Stimulated activated CD8-positive, alpha-beta memory T cell treated with anti-CD3 and anti-CD28 coated beads, Interleukin-7, amount 100 ng/mL, for 1 hour (primary cell): ENCODE data around the gene DOHH.
"Not testable (repeated sequence)": the region's sequence is repeated elsewhere in the genome, so short reads cannot be mapped to it uniquely, and the experiment has no call there.

ENCODE experiments used
- DNase-seq, 2 donors: peaks; one replicate each; pipeline ENCODE4 v3.0.0-alpha.2; 2020; ENCODE audit warnings: low read depth in 2 of 2

The DOHH gene

DNA sequence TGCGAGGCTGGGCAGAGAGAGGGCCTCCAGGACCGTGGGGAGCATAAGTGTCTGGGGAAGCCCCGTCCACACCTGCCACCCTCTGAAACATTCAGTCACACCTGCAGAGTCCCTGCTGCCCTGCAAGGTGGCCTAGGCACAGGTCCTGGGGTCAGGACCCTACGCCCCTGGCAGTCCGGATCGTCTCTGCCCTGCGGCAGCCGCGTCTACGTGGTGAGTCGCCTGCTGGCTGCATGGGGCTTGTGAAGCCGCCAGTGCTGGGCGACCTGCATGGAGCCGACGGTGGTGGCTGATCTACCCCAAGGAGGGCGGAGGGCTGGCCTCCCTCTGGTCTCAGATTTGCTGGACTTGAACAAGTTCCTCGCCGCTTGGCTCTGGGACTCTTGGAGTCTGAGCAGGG lies 18.7 kb upstream of the DOHH start:
- DNase-seq, result no peak

DNA sequence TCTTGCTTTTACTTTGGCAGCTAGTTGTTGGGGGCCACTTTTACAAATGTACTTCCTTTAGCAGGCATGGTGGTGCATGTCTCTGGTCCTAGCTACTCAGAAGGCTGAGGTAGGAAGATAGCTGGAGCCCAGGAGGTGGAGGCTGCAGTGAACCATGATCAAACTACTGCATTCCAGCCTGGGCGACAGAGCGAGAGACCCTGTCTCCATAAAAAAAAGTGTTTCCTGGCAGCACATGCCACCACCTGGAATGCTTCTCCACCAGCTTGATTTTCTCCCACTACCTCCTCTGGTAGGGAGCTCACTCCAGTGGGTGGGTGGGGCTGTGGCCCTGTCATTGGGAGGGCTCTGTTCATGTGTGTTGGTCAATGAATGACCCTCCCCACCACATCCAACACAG lies 18.2 kb upstream of the DOHH start:
- DNase-seq, result no peak

DNA sequence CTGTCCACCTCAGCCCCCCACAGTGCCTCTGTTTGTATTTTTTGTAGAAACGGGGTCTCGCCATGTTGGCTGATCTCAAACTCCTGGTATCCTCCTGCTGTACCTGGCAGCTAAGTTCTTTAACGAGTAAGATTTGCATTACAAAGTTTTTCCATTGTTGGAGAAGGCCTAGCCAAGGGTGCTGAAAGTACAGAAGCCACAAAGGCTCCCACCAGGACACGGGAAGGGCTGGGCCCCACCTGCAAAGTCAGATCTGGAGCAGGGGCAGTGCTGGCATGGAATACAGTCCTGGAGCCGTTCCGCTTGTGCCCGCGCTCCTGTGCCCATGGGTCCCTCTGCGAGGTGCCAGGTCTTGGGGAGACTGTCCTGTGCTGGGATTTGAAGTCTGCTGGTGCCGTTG lies 17.8 kb upstream of the DOHH start:
- no peak for DNase-seq

DNA sequence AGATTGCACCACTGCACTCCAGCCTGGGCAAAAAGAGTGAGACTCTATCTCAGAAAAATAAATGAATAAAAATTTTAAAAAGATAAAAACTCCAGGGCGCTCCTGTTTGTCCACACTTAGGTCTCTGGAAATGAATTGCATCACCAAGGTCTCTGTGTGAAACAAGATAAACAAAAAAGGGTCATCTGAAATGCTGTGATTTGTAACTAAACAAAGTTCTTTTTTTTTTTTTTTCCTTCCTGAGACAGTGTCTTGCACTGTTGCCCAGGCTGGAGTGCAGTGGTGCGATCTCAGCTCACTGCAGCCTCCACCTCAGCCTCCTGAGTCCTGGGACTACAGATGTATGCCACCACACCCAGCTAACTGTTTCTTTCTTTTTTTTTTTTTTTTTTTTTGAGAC lies 17.2 kb upstream of the DOHH start:
- no peak for DNase-seq

DNA sequence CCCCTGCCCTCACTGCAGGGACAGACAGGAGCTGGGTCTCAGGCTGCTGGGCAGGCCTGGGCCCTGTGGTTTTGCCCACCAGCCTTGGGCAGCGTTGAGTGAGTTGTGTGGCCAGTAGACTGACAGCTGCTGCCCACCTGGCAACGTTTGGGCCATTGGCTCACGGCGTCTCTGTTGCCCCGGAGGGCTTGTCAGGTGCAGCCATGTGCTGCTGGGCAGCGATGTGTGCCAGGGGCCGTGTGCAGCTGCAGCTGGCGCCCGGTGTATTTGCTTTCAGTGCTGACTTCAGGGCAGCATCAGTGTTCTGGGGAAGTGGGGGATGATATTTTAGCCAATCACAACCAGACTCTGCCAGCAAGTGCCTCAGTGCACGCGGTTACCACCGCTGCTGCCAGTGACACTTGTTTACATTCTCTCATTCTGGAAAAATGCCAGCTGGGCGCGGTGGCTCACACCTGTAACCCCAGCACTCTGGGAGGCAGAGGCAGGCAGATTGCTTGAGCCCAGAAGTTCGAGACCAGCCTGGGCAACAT lies 16.3 kb upstream of the DOHH start:
- no peak for DNase-seq

DNA sequence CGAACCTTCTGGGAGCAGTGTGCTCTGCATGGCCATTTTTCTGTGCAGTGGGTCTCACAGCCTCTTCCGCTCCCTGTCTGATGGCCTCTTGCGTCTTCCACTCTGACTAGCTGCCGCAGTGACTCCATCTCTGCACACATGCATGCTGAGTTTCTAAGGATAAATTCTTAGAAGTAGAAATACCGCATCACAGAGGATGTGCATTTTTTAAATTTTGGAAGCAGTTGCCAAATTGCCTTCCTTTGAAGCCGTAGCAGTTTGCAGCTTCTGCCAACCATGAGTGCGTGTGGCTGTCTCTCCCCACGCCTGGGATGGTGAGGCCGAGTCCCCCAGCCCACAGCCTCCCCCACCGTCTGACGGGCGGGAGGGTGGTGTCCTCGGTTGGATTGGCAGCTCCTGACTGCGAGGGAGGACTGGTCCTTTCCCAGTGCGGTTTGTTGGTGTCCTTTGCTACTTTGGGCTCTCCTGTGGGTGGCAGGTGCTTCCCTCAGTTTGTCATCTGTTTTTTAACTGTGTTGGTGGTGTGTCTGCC lies 15.5 kb upstream of the DOHH start:
- DNase-seq, result no peak

DNA sequence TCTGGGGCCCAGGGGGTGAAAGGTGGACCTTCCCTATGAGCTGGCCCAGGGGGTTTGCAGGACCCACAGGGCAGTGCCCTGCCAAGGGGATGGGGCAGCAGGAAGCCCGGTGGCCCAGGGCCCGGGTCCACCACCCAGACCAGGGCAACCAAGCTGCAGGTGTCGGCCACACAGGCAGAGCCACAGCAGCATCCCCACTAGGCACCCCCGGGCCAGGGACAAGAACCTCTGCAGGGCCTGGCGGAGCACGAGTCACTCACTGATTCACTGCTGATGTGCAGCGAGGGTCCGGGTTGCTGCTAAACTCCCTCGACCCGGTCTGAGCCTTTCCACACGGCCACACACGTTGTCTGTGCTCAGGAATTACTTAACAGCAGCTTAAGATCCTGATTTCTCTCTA lies 14.5 kb upstream of the DOHH start:
- DNase-seq, result no peak

DNA sequence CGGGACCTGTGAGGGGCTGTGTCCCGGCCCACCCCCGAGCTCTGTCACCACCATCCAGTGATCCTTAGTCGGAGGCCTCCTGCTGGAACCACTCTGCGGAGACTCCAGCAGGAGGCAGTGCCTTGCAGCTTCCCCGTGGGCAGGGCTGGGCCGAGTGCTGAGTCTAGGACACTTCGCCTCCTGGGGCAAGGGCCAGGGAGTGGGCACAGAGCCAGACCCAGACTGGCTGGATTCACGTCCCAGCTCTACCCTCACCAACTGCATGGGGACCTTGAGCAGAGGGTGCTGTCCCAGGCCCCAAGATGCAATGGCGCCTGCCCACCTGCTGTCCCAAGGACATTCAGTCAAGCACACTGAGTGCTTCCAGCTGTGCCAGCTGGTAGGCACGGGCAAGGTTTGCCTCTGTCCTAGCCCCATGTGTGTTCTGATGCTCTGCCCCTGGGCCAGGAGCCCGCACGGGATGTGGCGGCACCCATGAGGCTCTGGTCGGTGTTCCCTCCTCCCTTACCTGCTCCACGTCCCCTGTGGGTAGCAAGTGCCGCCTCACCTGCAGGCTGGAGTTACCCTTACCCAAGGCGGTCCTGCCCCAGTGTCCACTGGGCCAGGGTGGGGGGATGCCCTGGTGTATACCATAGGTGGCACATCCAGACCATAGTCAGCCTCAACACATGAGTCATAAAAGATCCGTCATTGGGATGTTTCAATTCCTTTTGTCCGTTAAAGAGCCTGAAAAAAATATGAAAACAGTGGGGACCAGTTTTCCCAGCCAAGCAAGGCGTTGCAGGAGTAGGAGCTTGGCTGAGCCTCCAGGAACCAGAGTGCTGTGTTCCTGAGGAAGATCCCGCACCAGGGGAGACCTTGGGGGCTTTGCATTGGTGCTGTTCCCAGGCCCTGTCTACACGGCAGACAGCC lies 13.0 kb upstream of the DOHH start:
- DNase-seq, result no peak

DNA sequence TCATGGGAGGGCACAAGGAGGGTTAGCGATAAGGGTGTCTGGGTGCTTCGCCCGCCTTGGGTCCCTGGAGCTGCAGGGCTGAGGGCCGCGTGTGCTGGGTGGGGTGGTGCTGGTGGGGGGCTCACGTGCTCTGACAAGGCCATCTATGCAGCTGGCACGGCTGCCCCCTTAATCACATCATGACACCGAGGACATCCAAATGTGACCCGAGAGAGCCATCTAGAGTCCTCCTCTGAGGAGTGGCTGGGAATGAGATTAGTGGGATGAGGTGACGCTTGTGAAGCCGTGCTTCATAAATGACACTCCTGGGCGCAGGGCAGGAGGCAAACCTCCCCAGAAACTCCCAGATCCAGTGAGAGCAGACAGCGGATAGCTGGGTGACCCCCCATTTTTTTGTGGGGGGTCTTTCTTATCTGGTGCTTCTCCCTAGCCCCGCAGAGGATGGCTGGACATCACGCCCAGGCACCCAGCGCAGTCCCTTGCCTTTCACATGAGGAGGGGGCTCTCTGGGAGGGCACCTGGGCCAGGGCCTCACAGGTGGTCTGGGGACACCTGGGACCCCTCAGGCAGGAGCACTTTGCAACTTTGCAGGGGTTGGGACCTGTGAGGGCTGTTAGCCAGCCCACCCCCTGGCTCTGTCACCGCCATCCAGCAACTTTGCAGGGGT lies 12.2 kb upstream of the DOHH start:
- DNase-seq, result no peak

DNA sequence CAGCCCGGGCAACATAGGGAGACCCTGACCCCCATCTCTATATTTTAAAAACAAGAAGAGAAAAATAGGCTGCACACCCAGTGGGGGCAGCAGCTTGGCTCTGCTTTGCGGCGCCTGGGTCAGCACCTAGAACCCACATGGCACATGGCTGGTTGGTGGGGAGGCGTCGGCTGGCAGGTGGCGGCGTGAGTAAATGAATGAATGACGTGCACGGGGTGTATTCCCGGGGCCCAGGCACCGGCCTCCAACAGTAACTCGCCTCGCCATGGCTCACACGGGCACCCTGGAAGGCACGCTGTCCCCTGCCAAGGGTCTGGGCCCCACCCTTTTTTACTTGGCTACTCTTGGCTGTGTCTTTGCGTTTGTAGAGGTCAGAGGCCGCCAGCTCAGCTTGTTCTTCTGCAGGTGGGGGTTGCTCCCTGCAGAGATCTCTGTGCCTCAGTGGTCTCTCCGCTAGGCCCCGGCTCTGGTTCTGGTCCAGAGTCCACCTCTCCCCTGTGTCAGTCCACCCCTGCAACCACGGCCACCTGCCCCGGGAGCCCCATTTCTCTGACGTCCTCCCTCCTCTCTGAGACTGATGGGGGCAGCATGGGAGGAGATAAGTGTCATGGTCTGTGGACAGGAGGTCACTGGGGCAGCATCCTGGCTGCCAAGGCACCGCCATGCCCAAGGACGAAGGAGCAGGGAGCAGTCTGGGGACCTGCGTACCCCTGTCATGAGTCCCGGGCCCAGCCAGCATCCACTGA lies 11.2 kb upstream of the DOHH start:
- DNase-seq, result no peak

DNA sequence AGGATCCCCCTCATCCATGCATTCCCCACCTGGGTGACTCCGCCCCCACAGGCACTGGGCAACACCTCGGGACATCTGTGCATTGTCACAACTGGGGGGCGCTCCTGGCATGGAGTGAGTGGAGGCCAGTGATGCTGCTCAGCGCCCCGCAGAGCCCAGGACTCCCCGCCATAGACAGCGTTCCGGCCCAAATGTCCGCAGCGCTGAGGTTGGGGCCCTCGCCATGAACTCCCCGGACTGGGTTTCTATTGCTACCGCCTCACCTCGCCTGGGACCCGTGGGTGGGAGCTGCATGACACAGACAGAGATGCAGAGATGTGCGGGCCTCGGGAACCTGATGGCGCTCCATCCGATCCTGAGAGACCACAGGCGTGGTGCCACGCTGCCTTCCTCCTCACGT lies 10.3 kb upstream of the DOHH start:
- no peak for DNase-seq

DNA sequence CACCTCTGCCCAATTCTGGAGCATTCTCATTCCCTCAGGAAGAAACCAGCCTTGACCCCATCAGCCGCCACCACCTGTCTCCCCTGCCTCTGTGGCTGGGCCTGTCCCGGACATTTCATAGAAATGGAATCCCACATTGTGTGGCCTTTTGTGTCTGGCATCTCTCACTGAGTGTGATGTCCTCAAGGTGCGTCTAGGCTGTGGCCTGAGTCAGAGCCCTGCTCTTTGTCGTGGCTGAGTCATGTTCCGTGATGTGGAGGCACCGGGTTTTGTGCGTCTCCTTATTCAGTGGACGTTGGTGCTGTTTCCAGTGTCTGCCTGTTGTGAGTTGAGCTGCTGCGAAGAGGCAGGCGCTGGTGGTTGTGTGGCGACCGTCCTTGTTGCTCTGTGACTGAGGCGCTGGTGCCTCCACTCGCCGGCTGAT lies 9.1 kb upstream of the DOHH start:
- no peak for DNase-seq

DNA sequence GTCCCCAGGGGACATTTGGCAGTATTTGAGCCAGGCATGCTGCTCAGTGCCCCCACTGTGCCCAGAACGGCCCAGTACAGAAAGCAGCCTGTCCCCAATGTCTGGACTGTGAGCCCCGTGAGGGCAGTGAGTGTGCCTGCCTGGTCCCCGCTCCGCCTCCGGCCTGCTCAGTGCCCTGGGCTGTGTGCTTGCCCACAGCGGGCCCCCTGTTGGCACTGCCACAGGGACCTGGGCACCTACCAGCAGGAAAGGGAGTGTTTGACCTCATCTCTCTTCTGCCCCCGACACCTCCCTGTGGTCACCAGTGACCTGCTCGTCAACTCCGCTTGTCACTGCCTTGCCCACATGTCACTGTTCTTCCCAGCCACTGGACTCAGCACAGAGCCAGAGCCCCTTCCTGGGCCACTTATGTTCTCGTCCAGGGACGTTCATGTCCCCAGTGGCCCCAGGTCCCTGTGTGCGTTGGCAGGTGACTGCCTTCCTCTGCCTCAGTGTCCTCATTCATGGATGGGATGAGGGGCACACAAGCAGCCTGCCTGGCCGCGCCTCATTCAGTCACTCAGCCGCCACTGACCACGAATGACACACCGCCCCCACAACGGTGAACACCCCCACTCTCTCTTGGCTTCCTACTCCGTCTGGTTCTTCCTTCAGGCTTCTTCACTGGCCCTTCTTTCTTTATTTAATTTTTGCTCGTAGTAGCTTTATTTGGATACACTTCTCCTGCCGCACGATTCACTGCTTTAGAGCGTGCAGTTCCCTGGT lies 8.5 kb upstream of the DOHH start:
- no peak for DNase-seq

DNA sequence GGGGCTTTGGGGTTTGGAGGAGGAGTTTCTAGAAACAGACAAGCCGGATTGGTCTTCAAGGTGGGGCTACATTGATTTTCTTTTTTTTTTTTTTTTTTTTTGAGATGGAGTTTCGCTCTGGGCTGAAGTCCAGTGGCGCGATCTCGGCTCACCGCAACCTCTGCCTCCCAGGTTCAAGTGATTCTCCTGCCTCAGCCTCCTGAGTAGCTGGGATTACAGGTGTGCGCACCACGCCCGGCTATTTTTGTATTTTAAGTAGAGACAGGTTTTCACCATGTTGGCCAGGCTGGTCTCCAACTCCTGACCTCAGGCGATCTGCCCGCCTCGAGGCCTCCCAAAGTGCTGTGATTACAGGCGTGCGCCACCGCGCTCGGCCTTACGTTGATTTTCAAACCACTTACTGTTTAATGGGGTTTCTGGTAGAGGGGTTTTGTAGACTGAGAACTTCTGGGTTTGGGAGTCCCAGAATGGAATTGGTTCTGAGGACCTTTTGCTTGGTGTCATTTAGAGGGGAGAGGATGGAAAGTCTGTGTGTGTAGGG lies 7.7 kb upstream of the DOHH start:
- DNase-seq, result not testable (repeated sequence)

DNA sequence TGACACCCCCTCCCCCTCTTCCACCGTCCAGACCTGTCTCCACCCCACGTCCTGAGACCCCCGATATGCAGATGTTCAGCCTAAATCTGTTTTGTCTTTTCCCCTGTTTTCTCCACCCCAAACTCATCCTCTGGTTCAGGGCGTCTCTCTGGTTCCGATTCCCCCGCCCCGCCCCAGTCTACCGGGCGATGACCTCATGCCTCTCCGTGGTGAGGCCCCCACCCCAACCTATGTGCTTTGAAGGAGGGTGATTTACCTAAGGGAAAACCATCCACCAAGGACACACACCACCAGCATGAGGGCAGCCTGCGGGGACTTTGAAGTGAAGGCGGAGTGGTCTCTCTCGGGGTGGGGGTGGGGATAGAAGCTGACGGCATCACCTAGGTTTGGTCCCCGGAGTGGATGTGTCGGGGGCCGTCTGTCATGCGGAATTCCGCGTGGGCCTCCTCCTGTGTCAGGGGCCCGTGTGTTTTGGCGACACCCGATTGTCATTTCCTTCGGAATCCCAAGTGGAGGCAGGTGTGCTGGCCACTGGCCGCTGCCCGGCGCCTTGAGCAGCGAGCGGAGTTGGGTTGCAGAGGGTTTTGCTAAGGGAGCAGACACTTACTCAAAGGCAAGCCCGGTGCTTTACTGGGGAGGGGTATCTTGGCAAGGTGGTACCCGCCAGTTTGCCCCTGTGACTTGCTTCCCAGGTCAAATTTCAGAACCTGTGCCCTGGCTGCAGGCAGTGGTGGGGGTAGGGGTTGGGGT lies 7.1 kb upstream of the DOHH start:
- no peak for DNase-seq

DNA sequence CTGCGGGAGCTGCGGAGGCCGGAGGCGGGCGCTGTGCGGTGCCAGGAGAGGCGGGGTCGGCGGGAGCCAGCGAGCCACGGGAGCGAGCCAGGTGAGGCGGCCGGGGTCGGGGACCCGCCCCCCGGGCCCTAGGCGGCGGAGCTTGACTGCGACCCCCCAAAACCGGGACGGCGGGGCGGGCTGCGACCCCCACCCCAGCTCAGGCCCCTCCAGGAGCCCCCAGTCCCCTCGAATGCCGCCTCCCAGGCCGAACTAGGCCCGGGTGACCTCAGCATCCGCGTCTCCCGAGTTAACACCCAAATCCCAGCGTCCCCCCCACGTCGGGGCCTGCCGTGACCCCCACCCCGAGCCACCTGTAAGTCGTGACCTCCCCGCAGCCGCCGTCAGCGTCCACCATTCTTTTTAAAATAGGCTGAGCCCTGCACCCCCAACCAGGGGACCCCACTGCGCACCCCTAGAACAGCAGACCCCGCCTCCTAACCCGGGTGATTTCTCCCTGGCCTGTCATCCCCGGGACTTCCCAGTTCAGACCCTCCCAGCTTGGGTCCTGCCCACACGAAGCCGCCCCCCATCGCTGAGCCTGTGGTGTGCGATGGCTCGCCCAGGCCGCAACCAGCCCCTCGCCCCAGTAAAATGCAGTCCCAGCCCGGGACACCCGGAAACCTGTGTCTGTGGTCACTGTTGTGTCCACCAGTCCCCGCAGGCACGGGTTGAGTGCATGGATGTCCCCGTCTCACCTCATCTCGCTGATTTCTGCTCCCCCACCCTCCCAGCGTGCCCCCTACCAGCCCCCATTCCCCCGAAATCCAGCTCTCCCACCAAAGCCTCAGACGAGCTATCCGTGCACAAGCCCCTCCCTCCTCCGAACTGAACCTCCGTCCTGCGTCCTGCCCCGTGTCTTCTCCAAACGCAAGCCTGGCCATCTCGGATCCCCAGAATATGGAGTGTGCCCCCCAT lies 6.2 kb upstream of the DOHH start:
- DNase-seq, result no peak

DNA sequence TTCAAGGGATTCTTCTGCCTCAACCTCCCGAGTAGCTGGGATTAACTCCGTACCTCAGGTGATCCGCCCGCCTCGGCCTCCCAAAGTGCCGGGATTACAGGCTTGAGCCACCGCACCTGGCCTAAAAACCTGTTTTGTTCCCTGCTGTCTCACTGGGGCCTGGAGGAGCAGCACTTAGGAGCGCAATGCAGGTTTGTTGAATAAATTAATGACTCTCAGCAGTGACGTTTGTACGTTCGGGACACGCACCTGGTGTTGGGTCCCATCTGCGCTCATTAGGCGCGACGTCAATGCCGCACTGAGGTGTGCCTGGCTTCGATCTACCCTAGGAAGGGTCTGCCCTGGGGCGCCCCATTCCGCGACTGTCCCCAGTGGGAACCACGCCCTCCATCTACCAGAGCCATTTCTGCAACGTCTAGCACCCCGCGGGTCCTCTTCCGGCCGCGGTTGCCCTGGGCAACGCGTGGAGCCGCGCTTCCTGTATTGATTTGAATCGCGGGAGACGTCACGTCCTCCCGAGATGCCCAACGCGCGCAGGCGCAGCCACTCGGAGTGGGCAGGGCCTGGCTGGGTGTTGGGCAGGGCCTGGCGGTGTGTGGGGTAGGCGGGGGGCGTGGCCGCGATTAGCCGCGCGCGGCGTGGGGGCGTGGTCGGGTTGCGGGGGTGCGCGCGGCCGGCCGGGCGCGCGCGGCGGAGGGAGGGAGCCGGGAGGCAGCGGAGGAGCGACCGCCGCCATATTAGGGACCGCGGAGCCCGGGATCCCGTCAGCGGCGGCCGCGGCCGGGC lies 5.3 kb upstream of the DOHH start, which contains the start of gene FZR1:
Gene FZR1, plus strand, starts transcription at position 714 of the 786 bp plus-strand sequence. CDS start 16,679 bp downstream, outside the sequence.
- peak; percentile 99 to 100 for DNase-seq

DNA sequence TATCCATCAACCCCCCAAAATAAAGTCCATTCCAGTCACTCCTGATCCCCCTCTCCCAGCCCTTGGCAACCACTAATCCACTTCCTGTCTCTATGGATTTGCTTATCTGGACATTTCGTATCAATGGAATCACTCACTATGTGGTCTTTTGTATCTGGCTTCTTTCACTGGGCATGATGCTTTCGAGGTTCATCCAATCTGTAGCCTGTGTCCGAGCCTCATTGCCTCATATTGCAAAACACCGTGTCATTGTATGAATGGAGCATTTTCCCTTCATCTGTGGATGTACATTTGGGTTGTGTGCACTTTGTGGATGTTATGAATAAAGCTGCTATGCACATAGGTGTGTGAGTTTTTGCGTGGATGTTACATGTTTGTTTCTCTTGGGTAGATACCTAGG lies 4.3 kb upstream of the DOHH start:
- DNase-seq, result no peak
